K562 (cell line): Measurements from ENCODE around the gene RNF11. TPM values are rescaled to one million over a fixed set of nuclear protein-coding genes. Genes with fewer than 3 reads are reported as not detected.

ENCODE experiments used
- C11orf30 ChIP-seq: fragments of 450-650 bp; IDR thresholded peaks from 2 replicates; pipeline ENCODE4 v1.6.1; 2016; ENCODE audit warnings: low read depth, mild to moderate bottlenecking
- CTBP1 ChIP-seq: fragments of 450-650 bp; IDR thresholded peaks from 2 replicates; pipeline ENCODE4 v1.6.1; 2016; ENCODE audit warnings: borderline replicate concordance
- DIDO1 ChIP-seq: fragments of 450-650 bp; IDR thresholded peaks from 2 replicates; pipeline ENCODE4 v1.6.1; 2016; ENCODE audit warnings: low read depth, missing biosample characterization, missing genetic modification characterization
- HNRNPH1 ChIP-seq: fragments of 200-400 bp; formaldehyde crosslinking; optimal IDR thresholded peaks from 2 replicates; pipeline ENCODE3; 2017; ENCODE audit warnings: low read depth, mild to moderate bottlenecking, low read length, moderate library complexity
- IRF1 ChIP-seq: sonication (generic); formaldehyde crosslinking; IDR thresholded peaks from 2 replicates; pipeline ENCODE4 v1.8.0; 2022; ENCODE audit warnings: missing genetic modification reagents, mild to moderate bottlenecking, borderline replicate concordance
- MTA1 ChIP-seq: fragments of 450-650 bp; IDR thresholded peaks from 2 replicates; pipeline ENCODE4 v1.6.1; 2017; ENCODE audit warnings: borderline replicate concordance
- NFIC ChIP-seq: fragments of 450-650 bp; IDR thresholded peaks from 2 replicates; pipeline ENCODE4 v1.6.1; 2017; ENCODE audit warnings: mild to moderate bottlenecking, inconsistent platforms
- POLR2A ChIP-seq: fragments of 450-650 bp; conservative IDR thresholded peaks from 2 replicates; pipeline ENCODE4 v1.6.1; 2016
- TAF1 ChIP-seq: IDR thresholded peaks from 2 replicates; pipeline ENCODE4 v1.6.1; 2011; ENCODE audit warnings: mild to moderate bottlenecking, low read length, moderate library complexity; ENCODE audit not compliant: insufficient read depth, control insufficient read depth, severe bottlenecking; ENCODE audit errors: extremely low read depth
- USF2 ChIP-seq: sonication (generic); formaldehyde crosslinking; IDR thresholded peaks from 2 replicates; pipeline ENCODE4 v1.5.0; 2020; ENCODE audit warnings: missing genetic modification reagents
- ZBTB34 ChIP-seq: fragments of 250-450 bp; sonication (Bioruptor Pico); IDR thresholded peaks from 2 replicates; pipeline ENCODE4 v1.8.0; 2021; ENCODE audit warnings: mild to moderate bottlenecking, moderate library complexity
- ZFP36 ChIP-seq: fragments of 150-350 bp; IDR thresholded peaks from 2 replicates; pipeline ENCODE4 v1.6.1; 2018; ENCODE audit warnings: low read length, low read depth; ENCODE audit not compliant: partially characterized antibody
- ZFP91 ChIP-seq: sonication (generic); formaldehyde crosslinking; IDR thresholded peaks from 2 replicates; pipeline ENCODE4 v1.8.0; 2022; ENCODE audit warnings: mild to moderate bottlenecking, missing genetic modification reagents
- ZNF184 ChIP-seq: sonication (generic); formaldehyde crosslinking; IDR thresholded peaks from 2 replicates; pipeline ENCODE4 v1.5.0; 2020; ENCODE audit warnings: missing genetic modification reagents
- ZNF407 ChIP-seq: fragments of 450-650 bp; IDR thresholded peaks from 2 replicates; pipeline ENCODE4 v1.6.1; 2016; ENCODE audit warnings: low read depth
- ZNF75A ChIP-seq: fragments of 450-650 bp; formaldehyde crosslinking; IDR thresholded peaks from 2 replicates; pipeline ENCODE4 v1.4.0; 2020; ENCODE audit warnings: mild to moderate bottlenecking
- ZSCAN29 ChIP-seq: fragments of 450-650 bp; IDR thresholded peaks from 2 replicates; pipeline ENCODE4 v1.6.1; 2017
- polyA plus RNA-seq, 8 experiments: library from polyadenylated mRNA; depleted of rRNA in 4 of 8; stranded (reverse) in 5 of 8; unstranded in 3 of 8; fragments of >200 nt; fragmentation: Nextera tagmentation in 2 of 8; fragmentation: Illumina TruSeq in 1 of 8; extraction: Ambion mirVana in 2 of 8; extraction: Trizol in 1 of 8; gene quantifications; 2 replicates each; pipeline versions ENCODE4 v1.2.1 to v1.2.3, GENCODE V29; 2011 to 2014; ENCODE audit warnings: inconsistent platforms in 1 of 8, missing spikeins in 1 of 8
- total RNA-seq, 7 experiments: library from RNA; depleted of rRNA in 6 of 7; stranded (reverse); fragments of >200 nt in 6 of 7; fragmentation: Illumina TruSeq in 2 of 7; extraction: Trizol in 2 of 7; gene quantifications; 2 replicates each; pipeline versions ENCODE4 v1.2.1 to v1.2.3, GENCODE V29; 2011 to 2021; ENCODE audit warnings: low replicate concordance in 1 of 7

RNF11 gene
- total and polyA plus RNA-seq, 9 of the 15 experiments (the other 6 are each of a cell fraction or from before 2014, with no cell fraction given): 5.7 to 34.3 (median 23.1) TPM

- no peak for TF ChIP-seq ZNF407
- no peak for TF ChIP-seq DIDO1 (tag)
- TF ChIP-seq TAF1: no peak
- TF ChIP-seq ZNF184: no peak
- TF ChIP-seq POLR2A: no peak
- TF ChIP-seq NFIC: peak; percentile 100
- no peak for TF ChIP-seq HNRNPH1
- TF ChIP-seq ZSCAN29: no peak
- TF ChIP-seq ZBTB34 (CRISPR knock-in tag): no peak
- no peak for TF ChIP-seq USF2 (CRISPR knock-in tag)
- TF ChIP-seq CTBP1: peak; percentile 99
- TF ChIP-seq IRF1 (CRISPR knock-in tag): no peak
- TF ChIP-seq ZFP91 (CRISPR knock-in tag): no peak
- TF ChIP-seq C11orf30: no peak
- peak; percentile 18 for TF ChIP-seq ZFP36
- peak; percentile 84 for TF ChIP-seq MTA1
- peak; percentile 35; the same call in 1 of the 2 replicates for TF ChIP-seq ZNF75A (CRISPR knock-in tag)
Measured at GRCh38 chr1:51284487-51284954, 48.4 kb downstream of the RNF11 start (continued).
